NCI-H1105 (cell line): ENCODE data around the gene CPSF4.
"Not testable (repeated sequence)": the region's sequence is repeated elsewhere in the genome, so short reads cannot be mapped to it uniquely, and the experiment has no call there.

ENCODE experiments used
- DNase-seq: peaks from one replicate; lab custom pipeline; 2025; lab: John Stamatoyannopoulos, UW

The CPSF4 gene

DNA sequence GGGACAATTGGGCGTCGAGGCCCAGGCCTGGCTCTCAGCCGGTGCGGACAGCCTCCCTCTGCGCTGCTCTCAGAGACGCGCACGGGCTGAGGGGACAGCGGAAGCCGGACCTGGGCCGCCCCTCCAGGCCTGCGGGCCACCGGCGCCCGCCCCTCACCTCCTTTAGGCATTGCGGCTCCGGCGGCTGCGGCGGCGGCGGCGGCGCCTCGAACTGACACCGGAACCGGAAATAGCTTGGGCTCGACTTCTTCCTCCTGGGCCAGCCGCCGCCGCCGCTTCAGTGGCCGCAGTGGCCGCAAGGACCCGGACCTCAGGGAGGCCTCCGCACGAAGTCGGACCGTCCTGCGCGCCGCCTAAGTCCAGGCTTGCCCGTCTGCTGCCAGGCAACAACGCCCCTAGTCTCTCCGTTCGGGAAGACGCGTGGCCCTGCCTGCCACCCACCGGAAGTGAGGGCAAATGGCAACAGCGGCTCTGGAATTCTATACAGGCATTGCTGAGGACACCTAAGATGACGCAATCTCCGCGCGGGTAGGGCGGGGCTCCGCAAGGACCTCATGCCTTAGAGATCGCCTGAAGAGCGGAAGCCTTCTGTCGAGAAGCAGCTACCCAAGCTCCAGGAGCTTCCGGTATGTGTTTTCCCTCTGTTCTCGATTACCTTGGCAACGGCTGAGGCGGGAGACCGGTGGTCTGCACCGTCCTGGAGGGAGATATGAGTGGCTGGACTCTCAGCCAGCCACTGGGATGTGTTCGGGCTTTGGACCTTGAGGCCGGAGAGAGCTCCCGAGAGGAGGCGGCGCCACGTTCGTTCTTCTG is 30.2 kb upstream of the CPSF4 start, which contains the start of the genes BUD31 and PDAP1:
Gene BUD31 (plus strand): TSS at position 591 of the 813 bp plus-strand sequence. CDS start 2,124 bp downstream, outside the sequence.
Gene PDAP1 (minus strand): TSS at position 219 of the 813 bp plus-strand sequence. CDS start 49 bp downstream, at position 170.
- DNase-seq = peak; percentile 87

DNA sequence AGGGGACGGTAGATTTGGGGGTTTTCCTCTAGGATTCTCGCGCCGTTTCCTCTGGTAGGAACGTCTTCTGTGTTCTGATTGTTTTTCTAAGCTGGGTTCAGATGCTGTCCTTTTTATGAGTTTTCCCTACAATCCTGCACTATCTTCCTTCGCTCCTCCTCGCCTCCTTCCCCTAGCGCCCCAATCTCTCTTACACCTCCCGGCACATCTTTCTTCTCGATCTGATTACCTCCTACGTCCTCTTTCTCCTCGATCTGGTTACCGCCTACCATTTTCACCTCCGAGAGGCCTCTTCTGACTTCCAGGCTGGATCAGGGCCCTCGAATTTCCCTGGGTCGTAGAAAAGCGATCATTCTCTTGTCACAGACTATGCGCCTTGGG is 29.6 kb upstream of the CPSF4 start:
- no peak for DNase-seq

DNA sequence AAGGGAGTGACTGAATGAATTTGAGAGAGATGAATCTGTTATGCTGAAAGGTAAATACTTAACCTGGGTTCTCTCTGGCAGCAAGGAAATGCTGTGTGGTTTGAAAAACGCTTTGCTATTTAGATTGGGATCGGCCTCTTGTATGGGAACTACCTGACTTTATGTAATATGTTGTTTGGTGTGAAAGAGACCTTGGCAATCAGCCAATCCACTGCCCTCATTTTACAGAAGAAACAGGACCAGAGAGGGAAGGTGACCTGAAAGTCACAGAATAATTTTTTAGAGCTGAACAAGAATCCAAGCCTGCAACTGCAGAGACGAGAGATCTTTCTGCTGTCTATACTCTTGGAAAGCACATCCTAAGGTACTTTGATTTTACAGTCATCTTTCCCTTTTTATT is 28.9 kb upstream of the CPSF4 start:
- DNase-seq = no peak

DNA sequence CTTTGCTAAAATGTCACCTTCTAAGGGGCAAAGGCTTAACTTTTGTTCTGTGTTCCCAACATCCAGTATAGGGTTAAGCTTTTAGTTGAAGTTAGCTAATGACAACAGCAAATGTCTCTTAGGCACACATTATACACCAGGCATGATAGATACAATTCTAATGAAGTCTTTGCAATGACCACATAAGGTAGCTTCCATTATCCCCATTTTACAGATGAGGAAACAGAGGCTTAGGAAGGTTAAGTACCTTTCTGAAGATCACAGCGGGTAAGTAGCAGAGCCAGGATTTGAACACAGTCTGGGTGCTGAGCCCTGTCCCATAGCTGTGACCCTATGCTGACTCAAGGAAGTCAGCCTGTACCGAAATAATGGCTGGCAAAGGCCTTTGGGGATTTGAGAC is 28.1 kb upstream of the CPSF4 start:
- no peak for DNase-seq

DNA sequence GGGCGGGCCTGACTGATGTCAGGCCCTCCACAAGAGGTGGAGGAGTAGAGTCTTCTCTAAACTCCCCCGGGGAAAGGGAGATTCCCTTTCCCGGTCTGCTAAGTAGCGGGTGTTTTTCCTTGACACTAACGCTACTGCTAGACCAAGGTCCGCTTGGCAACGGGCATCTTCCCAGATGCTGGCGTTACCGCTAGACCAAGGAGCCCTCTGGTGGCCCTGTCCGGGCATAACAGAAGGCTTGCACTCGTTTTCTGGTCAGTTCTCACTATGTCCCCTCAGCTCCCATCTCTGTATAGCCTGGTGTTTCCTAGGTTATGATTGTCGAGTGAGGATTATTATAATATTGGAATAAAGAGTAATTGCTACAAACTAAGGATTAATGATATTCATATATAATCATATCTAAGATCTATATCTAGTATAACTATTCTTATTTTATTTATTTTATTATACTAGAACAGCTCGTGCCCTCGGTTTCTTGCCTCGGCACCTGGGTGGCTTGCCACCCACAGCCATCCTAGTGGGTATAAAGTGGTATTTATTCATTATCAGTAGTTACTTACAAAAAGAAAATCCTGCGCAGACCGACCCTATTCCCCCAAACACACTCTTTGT is 23.1 kb upstream of the CPSF4 start:
- DNase-seq = peak; percentile 22

DNA sequence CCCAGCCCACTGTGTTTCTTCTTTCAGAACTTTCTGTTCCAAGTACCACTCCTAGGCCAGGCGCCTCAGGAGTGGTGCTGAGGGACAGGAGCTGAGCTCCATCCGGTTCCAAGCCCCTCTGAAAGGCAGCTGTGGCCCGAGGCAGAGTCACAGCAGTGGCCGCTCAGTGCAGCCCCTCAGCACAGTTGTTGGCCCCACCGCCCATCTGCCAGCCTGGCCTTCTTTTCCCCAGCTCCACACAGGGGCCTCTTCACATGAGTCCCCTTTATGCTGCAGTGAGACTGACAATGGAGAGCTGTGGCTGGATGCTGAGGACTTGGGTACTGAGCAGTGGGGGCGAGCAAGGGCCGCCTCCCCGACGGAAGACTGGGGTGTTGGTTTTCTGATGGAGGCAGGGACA is 20.5 kb upstream of the CPSF4 start:
- no peak for DNase-seq

DNA sequence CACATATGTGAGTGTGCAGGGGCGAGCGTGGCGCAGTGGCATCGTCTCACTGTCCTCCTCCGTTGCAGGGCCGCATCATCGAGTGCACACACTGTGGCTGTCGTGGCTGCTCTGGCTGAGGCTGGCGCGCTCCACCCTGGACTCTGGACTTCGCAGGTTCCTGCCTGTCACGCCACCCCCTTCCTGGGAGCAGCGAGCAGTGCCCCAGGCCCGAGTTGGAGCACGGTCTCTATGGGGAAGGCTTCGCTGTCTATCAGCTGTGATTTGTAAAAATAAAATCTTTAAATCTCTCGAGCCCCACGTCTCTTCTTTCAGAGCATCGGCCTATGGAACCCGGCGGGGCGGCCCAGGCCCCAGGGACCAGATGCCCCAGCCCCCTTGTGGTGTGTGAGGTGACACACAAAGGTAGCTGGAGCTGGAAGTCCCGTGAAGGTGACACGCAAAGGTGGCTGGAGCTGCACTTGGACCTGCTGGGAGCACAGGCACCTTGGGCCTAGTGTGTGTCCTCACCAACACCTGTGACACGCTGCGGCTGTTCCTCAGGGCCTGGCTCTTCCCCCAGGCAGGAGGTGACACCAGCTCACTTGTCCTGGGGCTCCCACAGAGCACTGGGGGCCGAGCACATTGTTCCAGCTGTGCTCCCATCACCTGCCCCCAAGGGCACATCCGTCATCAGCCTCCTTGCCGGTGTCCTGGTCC is 19.3 kb upstream of the CPSF4 start:
- DNase-seq = no peak

DNA sequence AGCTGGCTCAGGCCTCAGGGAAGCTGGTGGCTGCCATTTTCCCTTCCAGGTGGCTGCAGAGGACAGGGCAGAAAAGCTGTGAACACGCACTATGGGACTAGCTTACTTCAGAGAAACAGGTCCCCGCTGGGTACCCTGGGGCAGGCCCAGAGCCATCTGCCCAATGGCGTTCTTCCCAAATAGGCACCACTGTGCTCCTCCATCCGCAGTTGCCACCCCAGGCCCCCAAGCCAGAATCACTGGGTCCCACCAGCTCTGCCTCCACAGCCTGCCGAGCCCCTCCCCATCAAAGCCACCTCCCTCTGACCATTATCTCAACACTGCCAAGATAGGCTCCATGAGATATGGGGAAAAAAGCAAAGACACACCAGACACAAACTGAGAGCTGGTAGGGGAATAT is 18.5 kb upstream of the CPSF4 start:
- no peak for DNase-seq

DNA sequence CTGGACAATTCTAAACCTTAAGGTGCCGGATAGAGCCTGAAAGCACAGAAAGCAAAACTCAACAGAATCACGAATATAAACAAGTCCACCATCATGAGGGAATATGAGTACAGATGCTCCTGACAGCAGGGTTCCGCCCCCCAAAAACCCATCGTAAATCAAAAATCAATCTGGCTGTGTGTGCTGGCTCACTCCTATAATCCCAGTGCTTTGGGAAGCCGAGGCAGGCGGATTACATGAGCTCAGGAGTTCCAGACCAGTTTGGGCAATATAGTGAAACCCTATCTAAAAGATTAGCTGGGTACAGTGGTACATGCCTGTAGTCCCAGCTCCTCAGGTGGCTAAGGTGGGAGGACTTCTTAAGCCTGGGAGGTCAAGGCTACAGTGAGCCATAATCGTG is 17.8 kb upstream of the CPSF4 start:
- no peak for DNase-seq

DNA sequence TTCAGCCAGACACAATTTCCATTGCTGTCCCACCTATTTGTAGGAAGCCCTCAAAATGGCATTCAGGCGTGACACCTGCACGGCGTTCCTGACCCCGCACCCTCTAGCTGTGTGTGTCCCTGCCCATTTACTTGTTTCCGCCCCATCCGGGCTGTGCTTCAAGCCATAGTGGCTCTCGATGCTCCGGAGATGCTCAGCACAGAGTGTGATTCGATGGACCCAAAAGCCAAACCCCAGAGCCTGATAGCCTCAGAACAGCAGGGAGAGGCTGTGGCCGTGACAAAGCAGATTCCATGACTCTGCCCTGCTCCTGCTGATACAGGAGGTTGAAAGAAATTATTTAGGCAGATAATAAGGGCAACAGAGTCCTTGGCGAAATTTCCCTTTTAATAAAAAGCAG is 16.6 kb upstream of the CPSF4 start:
- DNase-seq = peak; percentile 62

DNA sequence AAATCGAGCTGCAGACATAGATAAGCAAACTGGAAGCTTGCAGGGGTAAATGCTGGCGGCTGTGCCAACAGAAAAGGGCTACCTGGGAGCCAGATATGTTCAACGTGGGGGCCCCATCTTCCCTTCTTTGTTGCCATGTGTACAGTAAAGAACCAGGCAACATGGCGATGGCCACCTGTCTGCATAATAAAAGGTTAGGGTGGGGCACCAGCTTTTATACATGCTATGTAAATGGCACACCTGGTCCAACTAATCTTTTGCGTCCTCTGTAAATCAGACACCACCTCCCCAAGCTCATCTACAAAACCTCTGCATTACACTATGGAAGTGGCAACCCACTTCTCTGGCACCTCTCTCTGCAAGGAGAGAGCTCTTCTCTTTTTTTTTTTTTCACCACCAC is 16.1 kb upstream of the CPSF4 start:
- DNase-seq = peak; percentile 64

DNA sequence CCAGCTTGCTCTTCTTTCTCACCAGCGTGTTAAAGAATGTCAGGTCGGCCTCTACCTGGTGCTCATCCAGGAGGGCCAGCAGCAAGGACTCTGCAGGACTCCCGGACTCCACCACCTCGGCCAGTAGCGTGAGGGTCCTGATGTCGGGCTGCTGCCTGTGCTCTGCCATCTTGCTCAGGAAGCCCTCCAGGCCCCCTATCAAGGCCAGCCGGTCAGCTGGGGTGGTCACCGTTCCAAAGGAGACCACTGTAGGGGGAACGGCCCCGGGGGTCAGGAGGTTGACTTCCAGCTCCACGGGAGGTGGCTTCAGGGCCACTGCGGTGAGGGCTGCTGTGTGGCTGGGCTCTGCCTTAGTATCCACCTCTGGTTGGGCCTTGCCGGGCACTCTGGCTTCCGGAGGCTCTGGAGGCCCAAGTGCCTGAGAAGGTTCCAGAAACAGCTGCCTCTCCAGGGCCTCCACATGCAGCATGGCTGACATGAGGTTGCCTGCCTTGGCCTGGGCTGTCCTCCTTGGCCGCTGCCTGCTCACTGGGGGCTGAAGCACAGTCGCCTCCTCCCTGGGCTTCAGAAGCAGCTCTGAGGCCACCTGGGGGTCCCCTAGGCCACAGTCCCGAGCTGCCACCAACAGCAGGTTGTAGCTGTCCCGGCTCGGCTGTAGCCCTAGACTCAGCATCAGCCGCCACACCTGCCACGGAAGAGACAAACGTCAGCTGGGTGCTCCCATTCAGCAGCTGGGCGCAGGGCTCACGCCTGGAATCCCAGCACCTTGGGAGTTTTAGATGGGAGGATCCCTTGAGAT is 13.6 kb upstream of the CPSF4 start:
- DNase-seq = no peak

DNA sequence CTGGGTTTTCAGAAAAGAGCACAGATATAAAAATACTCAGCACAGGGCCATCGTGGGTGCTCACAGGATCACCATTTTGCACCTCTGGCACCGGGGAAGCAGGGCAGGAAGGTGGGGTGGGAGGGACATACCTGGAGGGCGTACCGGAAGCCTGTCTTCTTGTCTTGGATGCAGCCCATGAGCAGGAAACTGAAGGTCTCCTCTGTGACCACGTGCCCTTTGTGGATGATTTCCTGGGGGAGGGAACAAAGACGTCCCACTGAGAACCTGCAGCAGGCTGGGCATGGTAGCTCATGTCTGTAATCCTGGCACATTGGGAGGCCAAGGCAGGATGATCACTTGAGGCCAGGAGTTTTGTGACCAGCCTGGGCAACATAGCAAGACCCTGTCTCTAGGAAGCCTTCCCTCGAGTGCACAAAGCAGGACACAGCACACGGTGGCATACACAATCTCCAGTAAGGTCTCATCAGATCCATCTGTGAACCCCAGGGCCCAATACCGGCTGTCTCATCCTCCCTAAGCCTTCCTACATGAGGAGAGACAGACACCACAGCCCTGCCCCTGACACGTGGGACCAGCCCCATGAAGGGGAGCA is 9.7 kb upstream of the CPSF4 start:
- DNase-seq = no peak

DNA sequence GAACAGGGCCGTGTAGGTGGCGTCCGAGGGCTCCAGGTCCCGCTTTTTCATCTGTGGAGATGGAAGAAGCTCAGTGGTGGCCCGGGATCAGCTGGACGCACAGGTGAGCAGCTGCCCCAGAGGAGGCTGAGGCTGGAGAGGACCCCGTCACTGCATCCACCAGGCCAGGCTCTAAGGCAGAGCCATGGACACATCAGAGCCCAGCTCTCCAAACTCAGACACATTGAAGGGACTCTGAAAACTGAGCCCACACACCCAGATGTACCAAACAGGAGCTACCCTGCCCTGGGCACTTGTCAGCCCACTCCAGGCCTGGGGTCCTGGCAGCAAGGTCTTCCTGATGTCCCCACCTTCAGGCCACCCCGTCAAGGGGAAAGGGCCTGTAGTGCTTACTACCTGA is 9.0 kb upstream of the CPSF4 start:
- DNase-seq = no peak

DNA sequence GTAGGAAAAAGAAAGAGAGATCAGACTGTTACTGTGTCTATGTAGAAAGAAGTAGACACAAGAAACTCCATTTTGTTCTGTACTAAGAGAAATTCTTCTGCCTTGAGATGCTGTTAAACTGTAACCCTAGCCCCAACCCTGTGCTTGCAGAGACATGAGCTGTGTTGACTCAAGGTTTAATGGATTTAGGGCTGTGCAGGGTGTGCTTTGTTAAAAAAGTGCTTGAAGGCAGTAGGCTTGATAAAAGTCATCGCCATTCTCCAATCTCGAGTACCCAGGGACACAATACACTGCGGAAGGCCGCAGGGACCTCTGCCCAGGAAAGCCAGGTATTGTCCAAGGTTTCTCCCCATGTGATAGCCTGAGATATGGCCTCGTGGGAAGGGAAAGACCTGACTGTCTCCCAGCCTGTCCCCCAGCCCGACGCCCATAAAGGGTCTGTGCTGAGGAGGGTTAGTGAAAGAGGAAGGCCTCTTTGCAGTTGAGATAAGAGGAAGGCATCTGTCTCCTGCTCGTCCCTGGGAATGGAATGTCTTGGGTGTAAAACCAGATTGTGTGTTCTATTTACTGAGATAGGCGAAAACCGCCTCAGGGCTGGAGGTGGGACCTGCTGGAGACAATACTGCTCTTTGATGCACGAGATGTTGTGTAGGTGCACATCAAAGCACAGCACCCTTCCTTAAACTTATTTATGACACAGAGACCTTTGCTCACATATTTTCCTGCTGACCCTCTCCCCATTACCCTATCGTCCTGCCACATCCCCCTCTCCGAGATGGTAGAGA is 6.8 kb upstream of the CPSF4 start:
- not testable (repeated sequence) for DNase-seq

DNA sequence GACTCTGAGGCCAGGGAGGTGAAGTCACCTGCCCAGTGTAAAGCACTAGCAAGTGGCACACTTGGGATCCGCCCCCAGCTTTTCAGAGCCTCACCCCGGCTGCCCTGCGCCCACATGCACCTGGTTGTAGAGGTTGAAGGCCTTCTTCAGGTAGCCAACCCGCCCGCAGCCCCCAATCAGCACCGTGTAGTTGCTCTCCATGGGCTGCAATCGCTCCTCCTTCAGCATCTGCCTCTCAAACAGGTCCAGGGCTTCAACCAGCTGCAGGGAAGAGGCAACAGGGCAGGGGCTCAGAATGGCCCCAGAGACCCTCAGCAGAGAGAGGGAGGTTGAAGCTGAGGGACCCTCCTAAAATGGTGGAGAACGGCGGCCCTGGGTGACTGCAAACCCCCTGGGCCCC is 5.6 kb upstream of the CPSF4 start:
- no peak for DNase-seq

DNA sequence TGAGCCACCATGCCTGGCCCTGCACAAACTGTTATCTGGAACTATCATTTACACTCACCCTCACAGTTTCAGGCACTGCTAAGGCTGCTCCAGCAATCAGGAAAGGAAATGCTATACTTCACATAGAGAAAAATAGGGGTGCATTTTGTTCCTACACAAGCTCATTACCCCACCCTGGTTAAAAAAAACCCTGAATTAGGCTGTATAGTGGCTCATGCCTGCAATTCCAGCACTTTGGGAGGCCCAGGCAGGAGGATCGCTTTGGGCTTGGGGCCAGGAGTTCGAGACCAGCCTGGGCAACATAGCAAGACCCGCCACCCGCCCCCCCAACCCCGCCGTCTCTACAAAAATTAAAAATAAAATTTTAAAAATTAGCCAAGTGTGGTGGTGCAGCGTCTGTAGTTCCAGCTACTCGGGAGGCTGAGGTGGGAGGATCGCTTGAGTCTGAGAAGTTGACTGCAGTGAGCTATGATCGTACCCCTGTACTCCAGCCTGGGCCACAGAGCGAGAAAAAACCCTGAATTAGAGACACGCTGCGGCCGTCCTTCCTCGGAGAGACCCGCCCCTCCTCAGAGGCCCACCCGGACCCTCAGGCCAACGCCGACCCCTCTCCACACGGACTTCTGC is 684 bp upstream of the CPSF4 start:
- no peak for DNase-seq

DNA sequence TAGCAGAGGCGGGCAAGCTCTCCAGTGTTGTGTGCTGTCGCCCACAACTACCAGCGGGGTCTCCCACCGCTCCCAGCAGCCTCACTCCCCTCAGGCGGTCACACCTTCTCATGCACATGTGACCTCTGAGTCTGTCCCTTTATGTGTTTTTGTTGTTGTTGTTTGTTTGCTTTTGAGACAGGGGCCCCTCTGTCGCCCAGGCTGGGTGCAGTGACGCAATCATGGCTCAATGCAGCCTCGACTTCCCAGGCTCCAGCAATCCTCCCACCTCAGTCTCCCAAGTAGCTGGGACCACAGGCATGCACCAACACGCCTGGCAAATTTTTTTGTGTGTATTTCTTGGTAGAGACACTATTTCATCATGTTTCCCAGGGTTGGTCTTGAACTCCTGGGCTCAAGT is 1.5 kb downstream of the CPSF4 start:
- DNase-seq = no peak

DNA sequence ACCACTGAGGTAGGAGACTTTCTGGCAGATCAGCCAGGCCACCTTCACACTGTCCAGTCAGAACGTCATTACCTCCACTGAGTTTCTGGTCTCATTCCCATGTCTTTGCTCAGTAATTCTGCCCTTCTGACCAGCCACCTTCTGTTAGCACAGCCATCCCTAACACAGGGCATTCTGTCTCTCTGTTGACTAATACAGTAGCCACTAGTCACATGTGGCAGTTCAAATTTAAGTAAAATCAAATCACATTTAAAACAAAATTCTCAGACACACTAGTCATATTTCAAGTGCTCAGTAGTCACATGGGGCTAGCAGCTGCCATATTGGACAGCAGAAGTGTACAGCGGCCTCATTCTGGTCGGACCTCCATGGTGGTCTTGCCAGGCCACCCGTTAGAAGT is 7.4 kb downstream of the CPSF4 start:
- no peak for DNase-seq

DNA sequence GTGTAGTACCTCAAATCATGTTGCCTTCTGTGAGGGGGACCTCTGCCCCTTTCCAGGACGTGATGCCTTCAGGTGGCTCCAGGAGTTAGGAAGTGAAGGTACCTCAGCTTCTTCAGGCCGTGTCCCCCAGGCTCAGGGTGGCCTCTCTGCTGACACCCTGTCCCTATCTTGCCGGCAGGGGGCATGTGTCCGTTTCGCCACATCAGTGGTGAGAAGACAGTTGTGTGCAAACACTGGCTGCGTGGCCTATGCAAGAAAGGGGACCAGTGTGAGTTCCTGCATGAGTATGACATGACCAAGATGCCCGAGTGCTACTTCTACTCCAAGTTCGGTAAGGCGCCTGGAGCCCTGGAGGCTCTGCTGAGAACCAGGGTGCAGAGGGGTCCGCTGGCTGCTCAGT is 9.2 kb downstream of the CPSF4 start:
- DNase-seq = no peak

DNA sequence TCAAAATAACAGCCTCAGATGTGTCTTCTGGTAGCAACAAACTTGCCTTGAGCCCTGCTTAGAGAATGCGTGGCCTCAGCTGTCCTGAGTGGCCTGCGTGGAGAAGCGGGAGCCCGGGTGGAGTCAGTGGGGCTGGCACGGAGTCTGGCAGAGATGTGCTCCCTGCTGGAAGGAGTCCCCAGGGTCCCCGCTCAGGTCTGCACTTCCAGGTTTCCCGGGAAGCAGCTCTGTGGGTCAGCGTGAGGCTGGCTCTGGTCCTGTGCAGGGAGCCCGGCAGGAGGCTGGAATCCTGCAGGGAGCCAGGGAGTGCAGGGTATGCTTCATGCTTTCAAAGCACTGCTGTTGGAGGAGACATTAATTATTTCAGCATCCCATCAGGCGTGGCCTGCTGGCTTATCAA is 10.1 kb downstream of the CPSF4 start:
- DNase-seq = no peak
